Left lung (tissue), 14 donors: ENCODE results near the gene SLC22A13. TPM values are rescaled to one million over a fixed set of nuclear protein-coding genes. Genes with fewer than 3 reads are reported as not detected.

Experiments
- ATAC-seq: fragments of 200-7000 bp; cut with Tn5 transposase; one replicate; pipeline ENCODE4 v1.9.1; 2020; ENCODE audit warnings: moderate library complexity
- DNase-seq, 4 donors: peaks; one replicate each; pipeline ENCODE4 v3.0.0-alpha.2; 2013 to 2020
- H3K27ac ChIP-seq, 2 donors: fragments of 200-600 bp; sonication (generic) in 1 of 2; one replicate each; pipeline versions ENCODE4 v1.5.0 to v1.8.0; 2020 to 2021
- H3K27me3 ChIP-seq, 2 donors: fragments of 200-600 bp; sonication (generic) in 1 of 2; one replicate each; pipeline versions ENCODE4 v1.5.0 to v1.8.0; 2020 to 2021
- H3K36me3 ChIP-seq, 2 donors: fragments of 200-600 bp; sonication (generic) in 1 of 2; one replicate each; pipeline versions ENCODE4 v1.5.0 to v1.8.0; 2020 to 2021
- H3K4me1 ChIP-seq, 2 donors: fragments of 200-600 bp; one replicate each; pipeline ENCODE4 v1.8.0; 2021
- H3K4me3 ChIP-seq, 2 donors: fragments of 200-600 bp; sonication (generic) in 1 of 2; one replicate each; pipeline versions ENCODE4 v1.5.0 to v1.8.0; 2020 to 2021; ENCODE audit warnings: mild to moderate bottlenecking in 1 of 2
- H3K9me3 ChIP-seq, 2 donors: fragments of 200-600 bp; sonication (generic) in 1 of 2; one replicate each; pipeline versions ENCODE4 v1.5.0 to v1.8.0; 2020 to 2021
- intact Hi-C, 2 donors: fragments of 100-400 bp; cut with DNase I; formaldehyde crosslinking; loops; one replicate each; pipeline versions ENCODE4 v1.11.2 to v1.14.2; 2022
- long read RNA-seq, 12 donors: library from polyadenylated mRNA in 2 of 12; unstranded in 2 of 12; transcript quantifications; one replicate each; pipeline ENCODE4 v2.0.0 and lab custom pipeline, GENCODE V29; 2019 to 2026
- polyA plus RNA-seq, 6 donors: library from polyadenylated mRNA; unstranded; fragments of 120-200 nt; gene quantifications; one replicate each; pipeline ENCODE4 v1.2.1, GENCODE V29; 2013; ENCODE audit not compliant: insufficient read length in 6 of 6
- total RNA-seq, 2 donors: library from RNA; stranded (reverse); fragmentation: NEBNext Ultra II Directional; extraction: Animal tissue kit (Norgen Biotek cat#: 25700); gene quantifications; one replicate each; pipeline ENCODE4 v1.2.1, GENCODE V29; 2021
- TF ChIP-seq, protein P1 (sequence below), 2 donors: fragments of 200-600 bp; sonication (generic) in 1 of 2; IDR thresholded peaks; one replicate each; pipeline versions ENCODE4 v1.5.0 to v1.8.0; 2021; ENCODE audit warnings: antibody characterized with exemption in 2 of 2
- donor health status: DM: no; HTN: yes; CAD: no.
- donor health status: DM: no; HTN: no; CAD: no.

Gene SLC22A13, protein sequence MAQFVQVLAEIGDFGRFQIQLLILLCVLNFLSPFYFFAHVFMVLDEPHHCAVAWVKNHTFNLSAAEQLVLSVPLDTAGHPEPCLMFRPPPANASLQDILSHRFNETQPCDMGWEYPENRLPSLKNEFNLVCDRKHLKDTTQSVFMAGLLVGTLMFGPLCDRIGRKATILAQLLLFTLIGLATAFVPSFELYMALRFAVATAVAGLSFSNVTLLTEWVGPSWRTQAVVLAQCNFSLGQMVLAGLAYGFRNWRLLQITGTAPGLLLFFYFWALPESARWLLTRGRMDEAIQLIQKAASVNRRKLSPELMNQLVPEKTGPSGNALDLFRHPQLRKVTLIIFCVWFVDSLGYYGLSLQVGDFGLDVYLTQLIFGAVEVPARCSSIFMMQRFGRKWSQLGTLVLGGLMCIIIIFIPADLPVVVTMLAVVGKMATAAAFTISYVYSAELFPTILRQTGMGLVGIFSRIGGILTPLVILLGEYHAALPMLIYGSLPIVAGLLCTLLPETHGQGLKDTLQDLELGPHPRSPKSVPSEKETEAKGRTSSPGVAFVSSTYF
- total RNA-seq (under 1 TPM; 0.32 to 0.68 TPM), polyA plus RNA-seq (under 1 TPM; 0.11 to 0.55 (median 0.36) TPM)
- long read RNA-seq, donor 1 = 0 reads
- long read RNA-seq, donor 2 = 0 reads
- long read RNA-seq, donor 3 = 0 reads
- long read RNA-seq, donor 4 = 0 reads
- long read RNA-seq, donor 5 = 0 reads
- long read RNA-seq, donor 6 = 0 reads
- long read RNA-seq, donor 7 = 0 reads
- long read RNA-seq, donor 8 = 0 reads
- long read RNA-seq, donor 9 = 0 reads
- long read RNA-seq, donor 10 = 0 reads
- long read RNA-seq, donor 11 = 0 reads
- long read RNA-seq, donor 12 = 0 reads

DNA sequence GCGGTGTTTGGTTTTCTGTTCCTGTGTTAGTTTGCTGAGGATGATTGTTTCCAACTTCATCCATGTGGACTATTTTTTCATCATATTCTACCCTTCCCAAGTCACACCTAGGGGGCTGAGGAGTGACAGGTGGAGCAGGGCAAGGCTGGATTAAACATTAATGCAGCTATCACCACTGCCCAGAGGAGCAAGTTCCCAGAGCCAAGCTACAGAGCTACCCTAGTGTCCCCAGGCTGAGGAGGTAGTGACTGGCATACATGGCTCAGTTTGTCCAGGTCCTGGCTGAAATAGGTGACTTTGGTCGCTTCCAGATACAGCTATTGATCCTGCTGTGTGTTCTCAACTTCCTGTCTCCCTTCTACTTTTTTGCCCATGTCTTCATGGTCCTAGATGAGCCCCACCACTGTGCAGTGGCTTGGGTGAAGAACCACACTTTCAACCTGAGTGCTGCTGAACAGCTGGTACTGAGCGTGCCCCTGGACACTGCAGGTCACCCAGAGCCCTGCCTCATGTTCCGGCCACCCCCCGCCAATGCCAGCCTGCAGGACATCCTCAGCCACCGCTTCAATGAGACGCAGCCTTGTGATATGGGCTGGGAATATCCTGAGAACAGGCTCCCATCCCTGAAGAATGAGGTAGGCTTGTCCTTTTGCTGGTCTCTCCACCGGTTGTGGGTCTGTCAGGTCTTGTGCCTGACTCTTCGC lies at the start of gene SLC22A13:
TSS of gene SLC22A13 (plus strand) at position 209 of the 704 bp plus-strand sequence. CDS start at position 258, 49 bp downstream.
- ATAC-seq = no peak
- no peaks in the 10 kb centered on the region for H3K27me3 ChIP-seq
- peaks cover 0 to 9% of the 10 kb centered on the region in 2 donors for H3K4me1 ChIP-seq
- no peak within 1 kb of the TSS for H3K4me3 ChIP-seq
- intact Hi-C loops = no loop called here
- peak in 1 of 4 donors; percentile 50 for DNase-seq
- H3K9me3 ChIP-seq = no peaks in the 10 kb centered on the region
- TF ChIP-seq, protein P1, sequence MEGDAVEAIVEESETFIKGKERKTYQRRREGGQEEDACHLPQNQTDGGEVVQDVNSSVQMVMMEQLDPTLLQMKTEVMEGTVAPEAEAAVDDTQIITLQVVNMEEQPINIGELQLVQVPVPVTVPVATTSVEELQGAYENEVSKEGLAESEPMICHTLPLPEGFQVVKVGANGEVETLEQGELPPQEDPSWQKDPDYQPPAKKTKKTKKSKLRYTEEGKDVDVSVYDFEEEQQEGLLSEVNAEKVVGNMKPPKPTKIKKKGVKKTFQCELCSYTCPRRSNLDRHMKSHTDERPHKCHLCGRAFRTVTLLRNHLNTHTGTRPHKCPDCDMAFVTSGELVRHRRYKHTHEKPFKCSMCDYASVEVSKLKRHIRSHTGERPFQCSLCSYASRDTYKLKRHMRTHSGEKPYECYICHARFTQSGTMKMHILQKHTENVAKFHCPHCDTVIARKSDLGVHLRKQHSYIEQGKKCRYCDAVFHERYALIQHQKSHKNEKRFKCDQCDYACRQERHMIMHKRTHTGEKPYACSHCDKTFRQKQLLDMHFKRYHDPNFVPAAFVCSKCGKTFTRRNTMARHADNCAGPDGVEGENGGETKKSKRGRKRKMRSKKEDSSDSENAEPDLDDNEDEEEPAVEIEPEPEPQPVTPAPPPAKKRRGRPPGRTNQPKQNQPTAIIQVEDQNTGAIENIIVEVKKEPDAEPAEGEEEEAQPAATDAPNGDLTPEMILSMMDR (IDR thresholded peaks at IDR 0.05) = no peak
- H3K36me3 ChIP-seq = no peaks in the 10 kb centered on the region
- no peak within 1 kb of the TSS for H3K27ac ChIP-seq

DNA sequence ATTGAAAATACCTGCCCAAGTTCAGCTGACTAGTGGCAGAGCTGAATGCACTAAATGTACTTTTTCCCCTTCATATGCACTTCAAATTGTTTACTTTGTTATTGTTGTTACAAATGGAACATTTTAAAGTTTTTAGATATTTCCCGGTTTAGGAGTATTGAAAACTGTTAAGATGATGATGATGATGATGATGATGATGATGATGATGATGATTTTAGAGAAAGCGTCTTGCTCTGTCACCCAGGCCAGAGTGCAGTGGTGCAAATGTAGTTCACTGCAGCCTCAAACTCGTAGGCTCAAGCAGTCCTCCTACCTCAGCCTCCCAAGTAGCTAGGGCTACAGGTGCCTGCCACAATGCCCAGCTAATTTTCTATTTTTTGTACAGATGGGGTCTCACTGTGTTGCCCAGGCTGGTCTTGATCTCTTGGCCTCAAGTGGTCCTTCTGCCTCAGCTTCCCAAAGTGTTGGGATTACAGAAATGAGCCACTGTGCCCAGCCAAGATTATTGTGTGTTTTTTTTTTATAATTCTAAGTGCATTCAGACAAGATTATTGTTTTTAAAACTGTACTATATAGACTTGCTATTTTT lies 45.9 kb upstream of the SLC22A13 start:
- intact Hi-C loops = loop anchor here in 1 of 2 donors (10.0 kb wide), 1 partner anchor 85 kb away; the partner anchor contains the start of genes ACAA1 and MYD88
- TF ChIP-seq, protein P1 (IDR thresholded peaks at IDR 0.05) = no peak
- no peaks in the 10 kb centered on the region for H3K4me1 ChIP-seq
- H3K4me3 ChIP-seq = no peak overlapping the region
- DNase-seq (no peak), ATAC-seq (no peak)
- no peaks in the 10 kb centered on the region for H3K9me3 ChIP-seq
- H3K27me3 ChIP-seq = no peaks in the 10 kb centered on the region
- H3K27ac ChIP-seq = no peak overlapping the region
- peaks cover 0 to 40% of the 10 kb centered on the region in 2 donors for H3K36me3 ChIP-seq

DNA sequence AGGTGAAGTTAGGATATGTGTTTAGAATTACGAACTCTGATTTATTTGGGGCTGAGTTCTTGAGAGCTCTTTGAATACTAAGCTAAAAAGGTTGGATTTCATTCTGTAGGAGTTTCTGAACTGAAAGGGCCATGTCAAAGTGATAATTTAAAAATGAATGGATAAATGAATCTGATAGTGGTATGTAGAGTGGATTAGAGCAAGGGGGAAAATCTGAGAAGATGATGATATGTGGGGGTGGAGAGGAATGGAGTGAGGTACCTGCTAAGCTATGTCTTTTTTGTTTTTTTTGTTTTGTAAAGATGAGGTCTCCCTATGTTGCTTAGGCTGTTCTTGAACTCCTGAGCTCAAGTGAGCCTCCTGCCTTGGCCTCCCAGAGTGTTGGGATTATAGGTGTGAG lies 44.6 kb upstream of the SLC22A13 start:
- TF ChIP-seq, protein P1 (IDR thresholded peaks at IDR 0.05) = no peak
- H3K4me1 ChIP-seq = no peaks in the 10 kb centered on the region
- no peak overlapping the region for H3K27ac ChIP-seq
- intact Hi-C loops = loop anchor here in 1 of 2 donors (10.0 kb wide), 1 partner anchor 86 kb away; the partner anchor contains the start of genes ACAA1 and MYD88
- H3K9me3 ChIP-seq = no peaks in the 10 kb centered on the region
- no peak overlapping the region for H3K4me3 ChIP-seq
- peaks cover 0 to 47% of the 10 kb centered on the region in 2 donors for H3K36me3 ChIP-seq
- ATAC-seq (no peak), DNase-seq (no peak)
- no peaks in the 10 kb centered on the region for H3K27me3 ChIP-seq

DNA sequence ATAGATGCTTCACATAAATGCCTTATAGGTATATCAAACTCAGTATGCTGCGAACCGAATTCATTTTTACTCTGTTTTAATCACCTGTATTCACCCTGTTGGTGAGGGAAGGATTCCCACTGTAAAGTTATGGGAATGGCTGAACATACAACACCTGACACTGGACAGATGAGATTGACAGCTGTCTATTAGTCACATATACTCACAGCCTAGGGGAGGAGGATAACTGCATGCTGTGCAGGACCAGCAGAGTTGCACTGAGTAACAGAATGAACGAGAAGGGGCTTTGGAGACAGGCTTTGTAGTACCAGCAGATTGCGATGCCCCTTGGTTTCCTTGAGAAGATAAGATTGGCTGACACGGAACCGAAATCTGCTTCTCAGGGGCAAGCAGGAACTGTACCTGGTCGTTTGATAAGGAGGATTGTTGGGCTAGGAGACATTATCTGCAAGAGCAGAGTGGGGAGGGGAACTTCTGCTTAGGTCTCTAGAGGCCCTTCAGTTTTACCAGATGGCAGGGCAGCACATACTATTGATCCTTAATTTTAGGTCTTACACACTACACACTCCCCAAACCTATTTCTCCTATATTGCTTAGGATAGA lies 43.5 kb upstream of the SLC22A13 start:
- TF ChIP-seq, protein P1 (IDR thresholded peaks at IDR 0.05) = no peak
- no peak overlapping the region for H3K4me3 ChIP-seq
- H3K27ac ChIP-seq = no peak overlapping the region

More for the DNA sequence above, 43.5 kb upstream of the SLC22A13 start:
- DNase-seq = no peak
- Histone ChIP-seq H3K9me3 (no peaks in the 10 kb centered on the region), H3K4me1 (no peaks in the 10 kb centered on the region), H3K27me3 (no peaks in the 10 kb centered on the region), H3K36me3 (peaks cover 0 to 36% of the 10 kb centered on the region in 2 donors)
- ATAC-seq = no peak
- intact Hi-C loops = loop anchor here in 1 of 2 donors (10.0 kb wide), 1 partner anchor 87 kb away; the partner anchor contains the start of genes ACAA1 and MYD88
